HG02852 (cell line): Measurements from ENCODE around the gene SMIM14.
A peak's percentile ranks its signal among the peaks of the same experiment; 100 is the strongest.
"Not testable (repeated sequence)": the region's sequence is repeated elsewhere in the genome, so short reads cannot be mapped to it uniquely, and the experiment has no call there.

ENCODE experiments used
- ATAC-seq: cut with Tn5 transposase; IDR thresholded peaks from one replicate; pipeline ENCODE4 v1.9.1; 2021; ENCODE audit warnings: mild to moderate bottlenecking, moderate library complexity; ENCODE audit not compliant: unreplicated experiment

The SMIM14 gene

GRCh38 chr4:39597695-39598381, 40.8 kb downstream of the SMIM14 start:
- no peak for ATAC-seq

- no peak for ATAC-seq
Observed at GRCh38 chr4:39596971-39597370, 41.7 kb downstream of the SMIM14 start.

DNA sequence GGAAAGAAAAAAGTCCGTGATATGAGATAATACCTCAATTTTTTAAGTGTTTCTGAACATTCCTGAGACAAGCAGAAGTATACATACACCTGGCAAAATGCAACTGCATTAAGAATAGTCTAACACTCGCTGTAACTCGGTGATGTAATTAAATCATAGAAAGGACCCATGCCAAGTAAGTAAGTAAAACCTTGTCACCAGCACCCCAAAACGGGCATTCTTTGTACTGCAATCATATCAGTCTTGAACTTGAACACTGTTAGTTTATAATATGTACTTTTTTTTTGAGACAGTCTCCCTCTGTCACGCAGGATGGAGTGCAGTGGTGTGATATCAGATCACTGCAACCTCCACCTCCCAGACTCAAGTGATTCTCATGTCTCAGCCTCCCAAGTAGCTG, 47.4 kb downstream of the SMIM14 start:
- ATAC-seq: no peak

- ATAC-seq: no peak
Observed at GRCh38 chr4:39587881-39588280, 50.8 kb downstream of the SMIM14 start.

- no peak for ATAC-seq
Observed at GRCh38 chr4:39574946-39575345, 63.7 kb downstream of the SMIM14 start.

DNA sequence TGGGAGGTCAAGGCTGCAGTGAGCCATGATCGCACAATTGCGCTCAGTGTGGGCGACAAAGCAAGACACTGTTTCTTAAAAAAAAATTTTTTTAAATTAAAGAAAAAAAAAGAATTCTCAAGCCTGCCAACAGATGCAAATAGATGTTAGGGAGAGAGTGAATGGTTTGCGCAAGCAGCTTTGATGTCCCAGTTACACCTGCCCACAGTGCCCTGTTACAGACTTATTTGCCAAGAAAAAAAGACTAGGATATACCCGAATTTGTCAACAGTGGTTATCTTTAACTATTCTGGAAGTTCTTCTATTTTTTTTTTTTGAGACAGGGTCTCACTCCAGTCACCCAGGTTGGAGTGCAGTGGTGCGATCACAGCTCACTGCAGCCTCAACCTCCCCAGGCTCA, 67.2 kb downstream of the SMIM14 start:
- no peak for ATAC-seq

- ATAC-seq: no peak
Observed at GRCh38 chr4:39571054-39571453, 67.6 kb downstream of the SMIM14 start.

- ATAC-seq: peak; percentile 17
Observed at GRCh38 chr4:39569209-39569608, 69.5 kb downstream of the SMIM14 start.

DNA sequence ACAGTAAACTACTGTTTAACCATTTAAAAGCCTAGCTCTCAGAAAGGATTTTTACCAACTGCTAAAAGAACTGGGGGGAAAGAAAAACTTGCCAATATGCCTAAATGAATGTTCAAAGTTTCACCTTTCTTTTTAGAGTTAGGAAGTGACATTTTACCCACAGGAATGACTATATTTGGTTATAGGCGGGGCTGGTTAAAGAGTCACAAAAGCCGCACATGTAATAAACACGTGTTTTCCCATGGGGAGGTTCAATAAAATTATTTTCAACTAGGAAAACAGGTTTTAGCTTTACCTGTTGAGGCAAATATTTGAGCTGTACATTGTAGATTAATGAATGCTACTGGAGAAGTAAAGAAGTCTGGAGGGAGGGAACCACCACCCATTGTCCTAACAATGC, 69.9 kb downstream of the SMIM14 start:
- ATAC-seq: peak; percentile 66

- no peak for ATAC-seq
Observed at GRCh38 chr4:39565878-39566600, 72.6 kb downstream of the SMIM14 start.

DNA sequence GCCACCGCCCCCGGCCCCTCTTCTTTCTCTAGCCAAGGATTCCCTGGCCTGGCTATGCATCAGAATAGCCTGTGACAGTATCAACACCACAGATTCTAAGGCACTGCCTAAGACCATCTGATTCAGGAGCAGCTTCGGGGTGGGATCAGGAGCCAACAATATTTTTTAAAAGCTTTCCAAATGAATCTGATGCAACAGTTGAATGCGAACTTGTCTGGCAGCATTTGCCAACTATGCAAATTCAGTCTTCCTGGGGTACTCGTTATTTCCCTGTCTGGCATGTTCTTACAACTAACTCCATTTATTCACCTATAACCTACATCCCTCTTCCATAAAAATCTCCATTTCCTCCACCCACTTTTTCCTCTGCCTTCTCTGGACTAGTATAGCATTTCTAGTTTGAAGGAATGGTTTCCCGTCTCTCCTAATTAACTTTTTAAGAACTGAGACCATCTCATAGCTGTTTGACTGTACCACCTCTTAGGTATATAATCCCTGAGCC, 75.3 kb downstream of the SMIM14 start:
- ATAC-seq: no peak

GRCh38 chr4:39562792-39563191, 75.9 kb downstream of the SMIM14 start:
- no peak for ATAC-seq

GRCh38 chr4:39559626-39560025, 79.0 kb downstream of the SMIM14 start:
- ATAC-seq: no peak

DNA sequence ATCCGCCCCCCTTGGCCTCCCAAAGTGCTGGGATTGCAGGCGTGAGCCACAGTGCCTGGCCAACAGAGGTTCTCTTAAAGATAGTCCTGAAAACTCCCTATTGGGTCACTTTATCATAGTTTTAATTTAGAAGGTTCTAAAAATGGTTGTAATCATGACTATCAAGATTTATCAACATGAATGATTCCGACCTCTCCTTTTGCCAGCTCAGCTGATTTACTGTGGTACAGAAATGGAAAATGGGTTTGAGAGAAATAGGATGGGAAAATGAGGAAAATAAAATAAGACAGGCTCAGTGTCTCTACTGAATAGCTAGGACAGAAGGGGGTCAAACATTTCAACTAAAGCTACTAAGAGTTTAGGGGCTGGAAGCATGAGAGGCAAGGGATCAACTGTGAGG, 83.2 kb downstream of the SMIM14 start:
- ATAC-seq: no peak

DNA sequence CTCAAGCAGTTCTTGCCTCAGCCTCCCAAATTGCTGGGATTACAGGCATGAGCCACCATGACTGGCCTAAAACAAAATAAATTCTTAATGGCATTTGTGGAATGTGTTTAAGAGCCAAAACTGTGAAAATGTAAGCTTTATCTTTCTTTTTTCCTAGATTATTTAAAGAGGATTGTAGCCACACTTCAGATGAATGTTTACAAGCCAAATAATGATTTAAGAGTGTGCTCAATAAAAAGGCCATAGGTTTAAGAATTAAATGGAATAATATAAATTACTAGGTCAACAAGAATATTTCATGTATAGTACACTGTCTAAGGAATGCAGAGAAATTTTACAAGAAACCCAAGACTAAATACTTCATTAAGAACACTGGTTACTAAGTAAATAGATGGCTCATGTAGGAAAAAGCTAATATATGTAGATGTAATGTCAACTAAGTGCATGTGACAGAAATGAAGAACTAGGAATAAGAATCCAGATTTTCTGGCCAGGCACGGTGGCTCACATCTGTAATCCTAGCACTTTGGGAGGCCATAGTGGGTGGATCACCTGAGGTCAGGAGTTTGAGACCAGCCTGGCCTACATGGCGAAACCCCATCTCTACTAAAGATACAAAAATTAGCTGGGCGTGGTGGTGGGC, 90.1 kb downstream of the SMIM14 start:
- ATAC-seq: no peak

- no peak for ATAC-seq
Observed at GRCh38 chr4:39544580-39545315, 93.9 kb downstream of the SMIM14 start.

GRCh38 chr4:39544080-39544479, 94.6 kb downstream of the SMIM14 start:
- ATAC-seq: not testable (repeated sequence)

GRCh38 chr4:39543034-39543433, 95.6 kb downstream of the SMIM14 start:
- no peak for ATAC-seq

GRCh38 chr4:39542611-39543012, 96.1 kb downstream of the SMIM14 start:
- no peak for ATAC-seq

GRCh38 chr4:39541987-39542610, 96.6 kb downstream of the SMIM14 start:
- no peak for ATAC-seq
